Dermis lymphatic vessel endothelial cell (primary cell): Measurements from ENCODE around the gene NODAL. TPM values are rescaled to one million over a fixed set of nuclear protein-coding genes. Genes with fewer than 3 reads are reported as not detected.

ENCODE experiments used
- total RNA-seq: library from RNA; depleted of rRNA; stranded (reverse); fragments of >200 nt; gene quantifications from 2 replicates; pipeline ENCODE4 v1.2.1, GENCODE V29; 2014

Gene NODAL
- total RNA-seq, result not detected in 2 replicates

DNA sequence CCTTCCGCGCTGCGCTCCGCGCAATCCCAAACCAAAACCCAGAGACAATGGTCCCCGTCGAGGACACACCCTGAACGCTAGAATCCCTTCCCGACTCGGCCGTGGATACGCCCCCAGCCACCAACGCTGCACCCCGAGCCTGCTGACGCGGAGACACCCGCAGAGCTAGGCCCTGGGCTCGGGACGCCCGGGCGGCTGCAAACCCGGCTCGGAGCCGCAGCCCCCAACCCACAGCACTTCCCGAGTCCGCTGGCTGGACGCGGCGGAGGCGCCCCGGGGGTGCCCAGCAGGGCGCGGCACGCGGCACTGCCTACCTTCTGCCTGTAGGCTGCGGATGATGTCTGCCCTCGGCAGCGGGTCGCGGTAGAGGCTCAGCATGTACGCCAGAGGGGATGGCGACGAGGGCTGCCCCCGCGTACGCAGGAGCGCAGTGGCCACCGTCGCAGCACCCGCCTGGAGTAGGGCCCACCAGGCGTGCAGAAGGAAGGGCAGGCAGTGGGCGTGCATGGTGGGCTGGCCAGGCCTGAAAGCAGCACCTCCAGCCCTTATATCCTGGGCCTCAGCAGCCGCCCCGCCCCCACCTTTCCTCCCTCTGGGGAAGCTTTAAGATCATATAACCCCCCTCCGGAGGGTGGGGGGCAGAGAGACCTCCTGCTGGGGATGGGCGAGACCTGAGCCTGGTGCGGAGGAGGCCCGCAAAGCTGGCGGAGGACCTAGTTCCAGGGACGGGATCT, at the start of gene NODAL:
TSS of gene NODAL (minus strand) at position 521 of the 734 bp plus-strand sequence. CDS start at position 507, 14 bp downstream.

GRCh38 chr10:70478191-70479164, 37.0 kb upstream of the NODAL start, which contains the start of gene PALD1:
Gene PALD1, plus strand, starts transcription at chr10:70478767. Its CDS starts 47,185 bp downstream, at chr10:70525952.

GRCh38 chr10:70404036-70404786, 37.3 kb downstream of the NODAL start, which contains the start of gene EIF4EBP2:
Gene EIF4EBP2, plus strand, starts transcription at chr10:70404145. Its CDS starts 257 bp downstream, at chr10:70404402.

Other genes starting within 250 kb of the NODAL start
- 72.9 and 116 TPM in 2 replicates for gene PPA1, start 208.3 kb downstream of the NODAL start, total RNA-seq
- not detected in 2 replicates for gene NPFFR1, start 157.7 kb downstream of the NODAL start, total RNA-seq
- gene LRRC20, start 59.1 kb downstream of the NODAL start, total RNA-seq, result 1.5 and 3.4 TPM in 2 replicates
- gene EIF4EBP2, start 37.5 kb downstream of the NODAL start, total RNA-seq, result 25.1 and 28.9 TPM in 2 replicates
- 109 and 178 TPM in 2 replicates for gene PALD1, start 37.1 kb upstream of the NODAL start, total RNA-seq
- gene PRF1, start 161.1 kb upstream of the NODAL start, total RNA-seq, result not detected in 2 replicates
- gene ADAMTS14, start 230.8 kb upstream of the NODAL start, total RNA-seq, result under 0.01 and 0.11 TPM in 2 replicates